Measurements from ENCODE around the gene CALHM6.

- TF ChIP-seq CTCF (IDR thresholded peaks at IDR 0.05) (no peak), EZH2 (IDR thresholded peaks at IDR 0.05; ENCODE audit: borderline replicate concordance, insufficient read depth, low read depth, low read length, poor library complexity, severe bottlenecking) (no peak)
Measured at GRCh38 chr6:116451916-116452315, 9.3 kb upstream of the CALHM6 start.
